Trophoblast cell (in vitro differentiated cells and primary cell): ENCODE data around the gene RTN4R. TPM values are rescaled to one million over a fixed set of nuclear protein-coding genes. Genes with fewer than 3 reads are reported as not detected.
"Not testable (repeated sequence)": the region's sequence is repeated elsewhere in the genome, so short reads cannot be mapped to it uniquely, and the experiment has no call there.

Source experiments
- DNase-seq, 2 donors: peaks; one replicate each; pipeline ENCODE4 v3.0.0-alpha.2; 2016
- H2AFZ ChIP-seq: 2 replicates; pipeline ENCODE4 v1.6.1; 2013; ENCODE audit warnings: low read length, moderate library complexity, mild to moderate bottlenecking; ENCODE audit not compliant: insufficient read depth, poor library complexity
- H2AK5ac ChIP-seq: 2 replicates; pipeline ENCODE4 v1.6.1; 2013; ENCODE audit warnings: mild to moderate bottlenecking, low read length
- H2BK120ac ChIP-seq: 2 replicates; pipeline ENCODE4 v1.6.1; 2013; ENCODE audit warnings: low read length, mild to moderate bottlenecking, moderate library complexity; ENCODE audit not compliant: insufficient read depth, poor library complexity
- H2BK12ac ChIP-seq: 2 replicates; pipeline ENCODE4 v1.6.1; 2013; ENCODE audit warnings: mild to moderate bottlenecking, low read length, moderate library complexity
- H2BK5ac ChIP-seq: 2 replicates; pipeline ENCODE4 v1.6.1; 2013; ENCODE audit warnings: low read length, low read depth, moderate library complexity, mild to moderate bottlenecking; ENCODE audit not compliant: poor library complexity
- H3K14ac ChIP-seq: 2 replicates; pipeline ENCODE4 v1.6.1; 2013; ENCODE audit warnings: mild to moderate bottlenecking, low read length
- H3K18ac ChIP-seq: 2 replicates; pipeline ENCODE4 v1.6.1; 2013; ENCODE audit warnings: mild to moderate bottlenecking, low read length
- H3K23ac ChIP-seq: 2 replicates; pipeline ENCODE4 v1.6.1; 2013; ENCODE audit warnings: low read length
- H3K27ac ChIP-seq: 2 replicates; pipeline ENCODE4 v1.5.1; 2013; ENCODE audit warnings: low read depth, mild to moderate bottlenecking, inconsistent platforms, low read length, moderate library complexity
- H3K27me3 ChIP-seq: 2 replicates; pipeline ENCODE4 v1.6.1; 2013; ENCODE audit warnings: inconsistent platforms, mild to moderate bottlenecking, low read length, moderate library complexity; ENCODE audit not compliant: insufficient read depth
- H3K36me3 ChIP-seq, 2 experiments: 1 replicate in 1 of 2; 2 replicates in 1 of 2; pipeline ENCODE4 v1.6.1; 2013; ENCODE audit warnings: low read length in 2 of 2, mild to moderate bottlenecking in 2 of 2, moderate library complexity in 1 of 2; ENCODE audit not compliant: insufficient read depth in 2 of 2, control insufficient read depth in 1 of 2
- H3K4ac ChIP-seq: 2 replicates; pipeline ENCODE4 v1.6.1; 2013; ENCODE audit warnings: low read depth, mild to moderate bottlenecking, low read length, moderate library complexity
- H3K4me1 ChIP-seq, 2 experiments: 1 replicate in 1 of 2; 2 replicates in 1 of 2; pipeline ENCODE4 v1.6.1; 2013; ENCODE audit warnings: low read length in 2 of 2, mild to moderate bottlenecking in 2 of 2, moderate library complexity in 1 of 2; ENCODE audit not compliant: insufficient read depth in 2 of 2, control insufficient read depth in 1 of 2
- H3K4me2 ChIP-seq: 2 replicates; pipeline ENCODE4 v1.6.1; 2013; ENCODE audit warnings: inconsistent platforms, mild to moderate bottlenecking, low read length, moderate library complexity
- H3K4me3 ChIP-seq: 2 replicates; pipeline ENCODE4 v1.5.1; 2013; ENCODE audit warnings: mild to moderate bottlenecking, low read depth, low read length, inconsistent platforms
- H3K79me1 ChIP-seq: one replicate; pipeline ENCODE4 v1.6.1; 2013; ENCODE audit warnings: low read length
- H3K79me2 ChIP-seq: 2 replicates; pipeline ENCODE4 v1.6.1; 2013; ENCODE audit warnings: low read length, mild to moderate bottlenecking; ENCODE audit not compliant: control insufficient read depth, insufficient read depth, poor library complexity
- H3K9ac ChIP-seq: 2 replicates; pipeline ENCODE4 v1.6.1; 2013; ENCODE audit warnings: mild to moderate bottlenecking, low read length
- H3K9me3 ChIP-seq: 2 replicates; pipeline ENCODE4 v1.6.1; 2013; ENCODE audit warnings: low read depth, mild to moderate bottlenecking, control low read depth, inconsistent platforms, low read length; ENCODE audit not compliant: insufficient read depth
- H4K12ac ChIP-seq: 2 replicates; pipeline ENCODE4 v1.6.1; 2013; ENCODE audit warnings: low read depth, mild to moderate bottlenecking, low read length, moderate library complexity
- H4K8ac ChIP-seq: 2 replicates; pipeline ENCODE4 v1.6.1; 2013; ENCODE audit warnings: low read depth, mild to moderate bottlenecking, low read length, moderate library complexity
- H4K91ac ChIP-seq: one replicate; pipeline ENCODE4 v1.6.1; 2013; ENCODE audit warnings: low read depth, mild to moderate bottlenecking, low read length, moderate library complexity
- WGBS: extraction: QIAGEN DNeasy Blood & Tissue Kit; methylation state at CpG from one replicate; pipeline ENCODE4 v1.1.7; 2013; ENCODE audit warnings: missing lambda C conversion rate; ENCODE audit not compliant: insufficient read length, insufficient coverage; ENCODE audit errors: extremely low coverage; 5-methylcytosine and 5-hydroxymethylcytosine counted together
- polyA plus RNA-seq: library from polyadenylated mRNA; stranded (reverse); fragments of 200-250 nt; gene quantifications from 2 replicates; pipeline ENCODE4 v1.2.3, GENCODE V29; 2013

The RTN4R gene
- 10.4 and 11.7 TPM in 2 replicates for polyA plus RNA-seq

- Histone ChIP-seq H3K9ac (no peak within 1 kb of the TSS), H3K79me1 (no peaks in the 10 kb centered on the region), H2BK12ac (peak within 1 kb of the TSS; percentile 34), H3K27me3 (no peaks in the 10 kb centered on the region), H3K9me3 (peaks cover 7% of the 10 kb centered on the region), H3K4me2 (peak within 1 kb of the TSS; percentile 99), H2BK120ac (no peak within 1 kb of the TSS), H3K18ac (no peak within 1 kb of the TSS), H2BK5ac (no peak within 1 kb of the TSS), H3K23ac (no peak within 1 kb of the TSS), H4K8ac (peak within 1 kb of the TSS; percentile 34), H3K4me3 (peak within 1 kb of the TSS; percentile 63), H3K4ac (no peak within 1 kb of the TSS), H3K4me1 (peaks cover 3 to 5% of the 10 kb centered on the region in 2 experiments), H4K12ac (peak within 1 kb of the TSS; percentile 14), H3K27ac (no peak within 1 kb of the TSS), H4K91ac (peak within 1 kb of the TSS; percentile 45), H2AFZ (peak within 1 kb of the TSS; percentile 52), H3K79me2 (no peaks in the 10 kb centered on the region), H3K14ac (no peak within 1 kb of the TSS), H3K36me3 (no peaks in the 10 kb centered on the region), H2AK5ac (peak within 1 kb of the TSS; percentile 73)
- WGBS: no CpG with 5 or more reads among the region's 58 CpGs
- peak; percentile 13 to 63 for DNase-seq
These were observed at the start of gene RTN4R for GRCh38 chr22:20268279-20269012. Gene RTN4R, minus strand, starts transcription at chr22:20268318. Its CDS starts 226 bp downstream, at chr22:20268092.

- H2BK12ac ChIP-seq, H3K27me3 ChIP-seq, H4K91ac ChIP-seq, H2BK120ac ChIP-seq, H3K4ac ChIP-seq, H3K4me3 ChIP-seq, H2BK5ac ChIP-seq, H2AFZ ChIP-seq, H3K23ac ChIP-seq, H4K8ac ChIP-seq, H2AK5ac ChIP-seq, H3K9ac ChIP-seq, H3K27ac ChIP-seq, H3K9me3 ChIP-seq, H3K36me3 ChIP-seq, H3K4me2 ChIP-seq, H3K14ac ChIP-seq, H3K18ac ChIP-seq, H4K12ac ChIP-seq: not testable (repeated sequence)
- peaks cover 12% of the 10 kb centered on the region for H3K79me2 ChIP-seq
- H3K4me1 ChIP-seq: peaks cover 5 to 11% of the 10 kb centered on the region in 2 experiments
- no CpG with 5 or more reads among the region's 8 CpGs for WGBS
- peaks cover 10% of the 10 kb centered on the region for H3K79me1 ChIP-seq
- peak in 1 of 2 donors; percentile 32 for DNase-seq
These were observed 49.4 kb upstream of the RTN4R start for GRCh38 chr22:20317402-20318042.

DNA sequence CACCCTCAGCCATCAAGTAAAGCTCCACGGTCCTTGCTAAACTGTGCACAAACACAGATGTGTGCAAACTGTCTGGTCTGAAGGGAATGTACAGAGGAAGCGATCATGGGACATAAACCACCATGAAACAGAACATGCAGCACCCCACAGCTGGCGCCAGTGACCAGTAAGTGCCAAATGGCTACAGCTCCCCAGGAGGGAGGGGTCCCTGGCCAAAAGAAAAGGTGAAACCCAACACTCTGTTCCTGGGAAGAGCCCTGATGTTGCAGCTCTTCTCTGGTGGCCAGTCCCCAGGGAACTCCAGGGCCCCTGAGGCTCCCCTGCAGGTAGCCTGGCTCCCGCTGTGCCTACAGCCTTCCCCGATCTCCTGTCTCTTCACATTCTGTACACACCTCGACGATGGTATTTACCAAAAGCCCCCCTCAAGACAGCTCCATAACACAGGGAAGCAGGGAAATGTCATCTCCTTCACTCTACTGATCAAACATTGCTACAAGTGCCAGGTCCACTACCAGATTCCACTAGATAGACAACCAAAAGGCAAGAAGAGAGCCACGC, 48.8 kb upstream of the RTN4R start:
- no peak overlapping the region for H3K4me2 ChIP-seq
- H4K91ac ChIP-seq: no peak overlapping the region
- H2BK120ac ChIP-seq: no peak overlapping the region
- H2BK12ac ChIP-seq: no peak overlapping the region
- H3K18ac ChIP-seq: no peak overlapping the region
- H3K4ac ChIP-seq: no peak overlapping the region
- H4K8ac ChIP-seq: no peak overlapping the region
- H2AK5ac ChIP-seq: no peak overlapping the region
- no peak overlapping the region for H2BK5ac ChIP-seq
- H3K14ac ChIP-seq: no peak overlapping the region
- no CpG with 5 or more reads among the region's 8 CpGs for WGBS
- H4K12ac ChIP-seq: no peak overlapping the region
- no peak overlapping the region for H3K27ac ChIP-seq
- H2AFZ ChIP-seq: no peak overlapping the region
- peaks cover 5 to 6% of the 10 kb centered on the region in 2 experiments for H3K36me3 ChIP-seq
- H3K9ac ChIP-seq: no peak overlapping the region
- DNase-seq: no peak
- peaks cover 5 to 11% of the 10 kb centered on the region in 2 experiments for H3K4me1 ChIP-seq
- H3K79me2 ChIP-seq: peaks cover 12% of the 10 kb centered on the region
- peaks cover 10% of the 10 kb centered on the region for H3K79me1 ChIP-seq
- no peak overlapping the region for H3K23ac ChIP-seq
- H3K9me3 ChIP-seq: no peaks in the 10 kb centered on the region
- H3K27me3 ChIP-seq: no peaks in the 10 kb centered on the region
- no peak overlapping the region for H3K4me3 ChIP-seq

GRCh38 chr22:20316217-20316843, 48.2 kb upstream of the RTN4R start:
- H2AK5ac ChIP-seq: no peak overlapping the region
- H4K8ac ChIP-seq: no peak overlapping the region
- H3K18ac ChIP-seq: no peak overlapping the region
- H3K79me2 ChIP-seq: peaks cover 12% of the 10 kb centered on the region
- no peak overlapping the region for H4K12ac ChIP-seq
- H3K27me3 ChIP-seq: no peaks in the 10 kb centered on the region
- H2BK12ac ChIP-seq: no peak overlapping the region
- no peak overlapping the region for H3K23ac ChIP-seq
- WGBS: no CpG with 5 or more reads among the region's 12 CpGs
- no peak overlapping the region for H3K4ac ChIP-seq
- no peak overlapping the region for H2AFZ ChIP-seq
- peaks cover 10% of the 10 kb centered on the region for H3K79me1 ChIP-seq
- peaks cover 5 to 11% of the 10 kb centered on the region in 2 experiments for H3K4me1 ChIP-seq
- no peak overlapping the region for H3K4me3 ChIP-seq
- H2BK120ac ChIP-seq: no peak overlapping the region
- H4K91ac ChIP-seq: no peak overlapping the region
- H3K14ac ChIP-seq: no peak overlapping the region
- H3K27ac ChIP-seq: no peak overlapping the region
- H3K9ac ChIP-seq: no peak overlapping the region
- H3K9me3 ChIP-seq: no peaks in the 10 kb centered on the region
- H3K4me2 ChIP-seq: no peak overlapping the region
- H3K36me3 ChIP-seq: peaks cover 5 to 6% of the 10 kb centered on the region in 2 experiments
- DNase-seq: no peak
- no peak overlapping the region for H2BK5ac ChIP-seq
